Body of pancreas (tissue), 4 donors: ENCODE measurements around the gene CBX6. TPM values are rescaled to one million over a fixed set of nuclear protein-coding genes. Genes with fewer than 3 reads are reported as not detected.

Experiments
- ATAC-seq: fragments of 150-250 bp; one replicate; pipeline ENCODE4 v1.9.1; 2016
- DNase-seq, 4 donors: peaks; one replicate each; pipeline ENCODE4 v3.0.0-alpha.2; 2019
- H3K27ac ChIP-seq, 4 donors: fragments of 200-600 bp; sonication (generic); 1 replicate in 3 of 4; 2 replicates in 1 of 4; pipeline versions ENCODE4 v1.5.1 to v1.6.1; 2016 to 2019; ENCODE audit warnings: mild to moderate bottlenecking in 1 of 4, mixed read lengths in 1 of 4, moderate library complexity in 1 of 4
- H3K27me3 ChIP-seq, 2 donors: fragments of 200-600 bp; sonication (generic); one replicate each; pipeline ENCODE4 v1.6.0; 2016; ENCODE audit warnings: mild to moderate bottlenecking in 1 of 2
- H3K36me3 ChIP-seq, 2 donors: fragments of 200-600 bp; sonication (generic); replicated peaks in 1 of 2; 2 replicates each; pipeline ENCODE4 v1.5.1; 2016; ENCODE audit warnings: low read depth in 2 of 2; ENCODE audit not compliant: insufficient read depth in 1 of 2
- H3K4me1 ChIP-seq: fragments of 200-600 bp; sonication (generic); one replicate; pipeline ENCODE4 v1.6.0; 2016
- H3K4me3 ChIP-seq, 2 donors: fragments of 200-600 bp; sonication (generic); 1 replicate in 1 of 2; 2 replicates in 1 of 2; pipeline ENCODE4 v1.5.1; 2016 to 2019
- H3K9me3 ChIP-seq, 3 donors: fragments of 200-600 bp; sonication (generic); 1 replicate in 2 of 3; 2 replicates in 1 of 3; pipeline ENCODE4 v1.5.1; 2016
- CTCF ChIP-seq, 7 experiments: fragments of 450-650 bp in 4 of 7; fragments of 200-600 bp in 3 of 7; sonication (generic) in 3 of 7; IDR thresholded peaks; one replicate each; pipeline ENCODE4 v1.5.1; 2016 to 2019; ENCODE audit warnings: antibody characterized with exemption in 7 of 7
- POLR2A ChIP-seq, 3 donors: fragments of 450-650 bp; IDR thresholded peaks; one replicate each; pipeline ENCODE4 v1.6.1; 2016; ENCODE audit warnings: antibody characterized with exemption in 3 of 3, mild to moderate bottlenecking in 2 of 3
- WGBS, 2 donors: methylation state at CpG; one replicate each; pipeline ENCODE4 v1.1.5; 2017; 5-methylcytosine and 5-hydroxymethylcytosine counted together
- intact Hi-C: fragments of 100-400 bp; cut with DNase I; formaldehyde crosslinking; loops from one replicate; pipeline ENCODE4 v1.15.1; 2023
- total RNA-seq, 2 donors: library from RNA; depleted of rRNA; stranded (reverse); fragments of >200 nt; gene quantifications; one replicate each; pipeline ENCODE4 v1.1.0, GENCODE V29; 2016

The CBX6 gene
- total RNA-seq, 2 donors from 2014 or later = 32.7 to 45.2 TPM

- DNase-seq (no peak), ATAC-seq (no peak)
- no peak for TF ChIP-seq POLR2A (IDR thresholded peaks at IDR 0.05)
- Histone ChIP-seq H3K36me3 (no peaks in the 10 kb centered on the region), H3K27ac (no peak overlapping the region), H3K4me3 (no peak overlapping the region), H3K27me3 (no peaks in the 10 kb centered on the region), H3K9me3 (no peaks in the 10 kb centered on the region), H3K4me1 (no peaks in the 10 kb centered on the region)
- 82 to 90% methylated on average over 14 to 17 of the region's 17 CpGs for WGBS, 2 donors
- intact Hi-C loops = no loop called here
These were observed 41.8 kb downstream of the CBX6 start for GRCh38 chr22:38830026-38830844.

GRCh38 chr22:38829485-38829884 lies 42.5 kb downstream of the CBX6 start:
- DNase-seq (no peak), ATAC-seq (no peak)
- no peaks in the 10 kb centered on the region for H3K36me3 ChIP-seq
- no peaks in the 10 kb centered on the region for H3K9me3 ChIP-seq
- 92 to 93% methylated on average over 4 of the region's 4 CpGs for WGBS, 2 donors
- no peak overlapping the region for H3K4me3 ChIP-seq
- no peak overlapping the region for H3K27ac ChIP-seq
- H3K27me3 ChIP-seq = no peaks in the 10 kb centered on the region
- TF ChIP-seq CTCF (IDR thresholded peaks at IDR 0.05) (no peak), POLR2A (IDR thresholded peaks at IDR 0.05) (no peak)
- intact Hi-C loops = no loop called here
- no peaks in the 10 kb centered on the region for H3K4me1 ChIP-seq

- TF ChIP-seq CTCF (IDR thresholded peaks at IDR 0.05) (no peak), POLR2A (IDR thresholded peaks at IDR 0.05) (no peak)
- Histone ChIP-seq H3K4me1 (no peaks in the 10 kb centered on the region), H3K27ac (no peak overlapping the region), H3K27me3 (no peaks in the 10 kb centered on the region), H3K4me3 (no peak overlapping the region), H3K9me3 (no peaks in the 10 kb centered on the region), H3K36me3 (no peaks in the 10 kb centered on the region)
- 69 to 82% methylated on average over 3 to 10 of the region's 10 CpGs for WGBS, 2 donors
- ATAC-seq (no peak), DNase-seq (no peak)
- intact Hi-C loops = no loop called here
These were observed 43.3 kb downstream of the CBX6 start for GRCh38 chr22:38828616-38829205.

- no peak for TF ChIP-seq POLR2A (IDR thresholded peaks at IDR 0.05)
- TF ChIP-seq CTCF (IDR thresholded peaks at IDR 0.05) = no peak
- intact Hi-C loops = no loop called here
- no peak overlapping the region for H3K27ac ChIP-seq
- ATAC-seq (no peak), DNase-seq (no peak)
- no peaks in the 10 kb centered on the region for H3K36me3 ChIP-seq
- no peak overlapping the region for H3K4me3 ChIP-seq
- 75 to 78% methylated on average over 8 to 11 of the region's 11 CpGs for WGBS, 2 donors
- no peaks in the 10 kb centered on the region for H3K4me1 ChIP-seq
- no peaks in the 10 kb centered on the region for H3K27me3 ChIP-seq
- H3K9me3 ChIP-seq = no peaks in the 10 kb centered on the region
These were observed 43.8 kb downstream of the CBX6 start for GRCh38 chr22:38828191-38828590.

GRCh38 chr22:38827510-38827909 lies 44.5 kb downstream of the CBX6 start:
- no peaks in the 10 kb centered on the region for H3K9me3 ChIP-seq
- intact Hi-C loops = no loop called here
- ATAC-seq = no peak
- H3K27me3 ChIP-seq = no peaks in the 10 kb centered on the region
- no peak for DNase-seq
- no peaks in the 10 kb centered on the region for H3K36me3 ChIP-seq
- H3K27ac ChIP-seq = no peak overlapping the region
- no peak overlapping the region for H3K4me3 ChIP-seq
- TF ChIP-seq CTCF (IDR thresholded peaks at IDR 0.05) = no peak
- TF ChIP-seq POLR2A (IDR thresholded peaks at IDR 0.05) = no peak
- no peaks in the 10 kb centered on the region for H3K4me1 ChIP-seq
